ENCODE data around the gene FANCC.
"Not testable (repeated sequence)": the region's sequence is repeated elsewhere in the genome, so short reads cannot be mapped to it uniquely, and the experiment has no call there.

The FANCC gene

GRCh38 chr9:95283673-95284072 is 33.8 kb downstream of the FANCC start:
- no peak for DNase-seq (ENCODE audit: low spot score)

GRCh38 chr9:95282332-95282731 is 35.2 kb downstream of the FANCC start:
- DNase-seq (ENCODE audit: low spot score), result no peak

GRCh38 chr9:95280745-95281144 is 36.8 kb downstream of the FANCC start:
- DNase-seq (ENCODE audit: low spot score), result no peak

- no peak for DNase-seq (ENCODE audit: low spot score)
Measured at GRCh38 chr9:95277509-95277908, 40.0 kb downstream of the FANCC start.

- no peak for DNase-seq (ENCODE audit: low spot score)
Measured at GRCh38 chr9:95276395-95276954, 41.0 kb downstream of the FANCC start.

- not testable (repeated sequence) for DNase-seq (ENCODE audit: low spot score)
Measured at GRCh38 chr9:95274160-95274559, 43.3 kb downstream of the FANCC start.

- DNase-seq (ENCODE audit: low spot score), result no peak
Measured at GRCh38 chr9:95273369-95274022, 44.0 kb downstream of the FANCC start.

- DNase-seq (ENCODE audit: low spot score), result no peak
Measured at GRCh38 chr9:95272830-95273229, 44.7 kb downstream of the FANCC start.

- DNase-seq (ENCODE audit: low spot score), result no peak
Measured at GRCh38 chr9:95270790-95271189, 46.7 kb downstream of the FANCC start.

- not testable (repeated sequence) for DNase-seq (ENCODE audit: low spot score)
Measured at GRCh38 chr9:95269803-95270773, 47.4 kb downstream of the FANCC start.

- DNase-seq (ENCODE audit: low spot score), result no peak
Measured at GRCh38 chr9:95268681-95269080, 48.8 kb downstream of the FANCC start.

DNA sequence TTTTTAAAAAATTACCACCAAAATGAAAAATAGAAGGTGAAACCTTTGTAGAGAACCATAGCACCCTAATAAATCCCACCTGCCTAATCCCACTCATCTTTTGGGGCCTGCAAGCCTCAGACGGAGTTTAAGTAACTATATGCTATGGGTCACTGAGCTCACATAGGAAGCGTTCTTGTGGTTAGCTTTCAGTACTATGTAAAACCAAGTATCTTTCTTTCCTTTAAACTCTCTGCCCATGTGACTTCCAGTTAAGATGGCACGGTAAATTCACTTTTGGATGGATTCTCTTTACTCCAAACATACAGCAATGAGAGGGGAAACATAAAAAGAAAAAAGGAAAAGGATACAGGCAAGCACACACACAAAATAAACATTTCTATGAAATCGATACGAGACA is 50.9 kb downstream of the FANCC start:
- DNase-seq (ENCODE audit: low spot score), result no peak

DNA sequence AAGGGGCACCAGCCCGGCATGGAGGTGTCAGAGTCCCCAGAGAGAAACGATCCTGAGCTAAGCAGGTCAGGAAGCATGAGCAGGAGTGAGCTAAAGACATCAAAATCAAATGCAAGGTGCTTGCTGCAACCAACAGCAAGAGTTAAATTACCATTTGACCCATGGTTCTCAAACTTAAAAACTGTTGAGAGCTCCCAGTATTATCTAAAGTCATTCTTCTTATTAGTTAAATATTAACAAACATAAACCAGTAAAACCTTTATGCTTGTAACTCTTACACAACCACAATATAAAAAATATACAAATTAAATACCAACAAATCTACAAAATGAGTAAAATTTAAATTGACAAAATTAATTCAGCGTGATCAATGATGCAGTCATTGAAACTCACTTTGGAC is 51.5 kb downstream of the FANCC start:
- DNase-seq (ENCODE audit: low spot score), result no peak

DNA sequence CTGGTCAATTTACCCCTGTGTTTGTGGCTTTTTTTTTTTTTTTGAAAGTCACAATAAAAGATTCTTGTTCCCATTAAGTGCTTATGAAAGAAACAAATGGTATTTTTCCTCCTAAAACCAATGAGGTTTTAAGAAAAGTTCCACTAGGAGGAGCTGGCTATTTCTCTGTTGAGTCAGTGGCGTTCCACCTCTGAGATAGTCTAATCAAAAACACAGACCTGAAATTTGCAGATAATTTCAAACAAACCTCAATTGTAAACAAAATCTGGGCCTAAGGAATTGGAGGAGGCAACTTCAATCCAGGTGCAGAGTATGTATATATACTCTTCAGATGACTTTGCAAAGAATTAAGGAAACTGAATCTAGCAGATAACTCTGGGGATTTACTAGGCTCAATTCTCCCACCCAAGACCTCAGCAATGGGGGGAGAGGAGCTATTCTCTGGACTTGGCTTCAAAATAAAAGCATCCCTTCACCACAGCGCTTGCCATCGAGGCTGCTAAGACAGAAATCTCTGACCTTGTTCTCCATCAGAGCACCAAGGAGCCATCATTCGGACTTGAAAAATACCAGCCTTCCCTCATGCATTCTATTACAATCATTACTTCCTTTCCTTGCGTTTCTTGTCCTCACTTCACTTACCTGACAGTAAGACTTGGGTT is 52.4 kb downstream of the FANCC start:
- DNase-seq (ENCODE audit: low spot score), result no peak

DNA sequence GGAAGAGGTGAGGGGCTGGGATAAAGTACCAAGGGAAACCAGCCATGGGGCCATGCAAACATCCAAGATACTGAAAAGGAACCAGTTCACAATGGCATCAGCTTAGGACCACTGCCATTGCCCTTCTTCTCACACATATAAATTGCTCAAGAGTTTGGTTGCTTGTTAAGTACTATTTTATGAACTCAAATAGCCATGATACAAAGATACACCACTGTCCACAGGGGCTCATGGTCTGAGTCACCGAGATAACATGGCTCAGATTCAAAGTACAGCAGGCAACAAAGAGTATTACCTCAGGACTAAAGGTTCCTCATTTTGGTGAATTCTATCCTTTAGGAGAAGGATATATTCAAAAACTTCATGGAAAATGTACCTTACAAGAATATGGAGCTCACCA is 55.6 kb downstream of the FANCC start:
- DNase-seq (ENCODE audit: low spot score), result no peak

GRCh38 chr9:95250462-95251221 is 66.9 kb downstream of the FANCC start:
- DNase-seq (ENCODE audit: low spot score), result no peak

- no peak for DNase-seq (ENCODE audit: low spot score)
Measured at GRCh38 chr9:95249986-95250385, 67.5 kb downstream of the FANCC start.

DNA sequence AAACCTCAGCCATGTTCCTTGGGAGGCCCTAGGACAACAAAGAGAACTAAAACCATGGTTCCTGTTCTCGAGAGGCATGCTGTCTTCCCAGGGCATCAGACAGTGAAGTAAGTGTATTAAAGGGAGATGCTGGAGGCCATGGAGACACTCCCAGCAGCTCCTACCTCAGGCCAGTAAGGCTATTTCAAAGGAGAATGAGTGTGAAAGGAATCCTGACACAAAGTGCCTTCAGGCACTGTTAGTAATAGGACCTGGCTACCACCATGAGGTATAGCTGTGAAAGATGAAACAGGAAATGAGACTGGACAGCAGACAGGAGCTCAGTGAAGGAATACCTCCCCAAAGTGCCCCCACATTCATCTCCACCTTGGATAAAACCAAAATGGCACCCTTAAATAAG is 71.0 kb downstream of the FANCC start:
- DNase-seq (ENCODE audit: low spot score), result no peak

GRCh38 chr9:95242613-95243012 is 74.9 kb downstream of the FANCC start:
- DNase-seq (ENCODE audit: low spot score), result no peak

GRCh38 chr9:95239071-95239470 is 78.4 kb downstream of the FANCC start:
- DNase-seq (ENCODE audit: low spot score), result no peak

DNA sequence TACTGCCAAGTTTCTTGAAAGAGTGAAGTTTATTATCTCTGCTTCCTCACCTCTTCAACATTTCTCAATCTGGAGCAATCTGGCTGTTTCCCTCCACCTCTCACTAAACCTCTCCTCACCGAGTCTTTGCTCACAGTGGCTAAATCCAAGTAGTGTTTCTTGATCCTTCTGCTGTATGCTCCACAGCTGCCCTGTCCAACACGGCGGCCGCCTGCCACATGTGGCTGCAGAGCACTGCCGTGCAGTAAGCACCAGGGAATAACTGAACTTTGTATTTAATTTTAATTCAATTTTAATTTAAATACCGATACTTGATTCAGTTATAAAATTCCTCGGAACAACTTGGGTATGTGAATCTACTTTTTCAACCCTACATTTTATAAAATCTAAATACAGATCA is 80.2 kb downstream of the FANCC start:
- no peak for DNase-seq (ENCODE audit: low spot score)

- no peak for DNase-seq (ENCODE audit: low spot score)
Measured at GRCh38 chr9:95230046-95230445, 87.5 kb downstream of the FANCC start.

All from putamen (tissue), 1 donor.